MM.1S (cell line): ENCODE results near the gene NAA60.

Experiments
- DNase-seq: peaks from one replicate; pipeline ENCODE4 v3.0.0-alpha.2; 2015
- H2AFZ ChIP-seq: fragments of 300-600 bp; sonication (generic); 2 replicates; pipeline ENCODE4 v1.6.0; 2016; ENCODE audit warnings: antibody characterized with exemption, low read length
- H3F3A ChIP-seq: fragments of 300-600 bp; sonication (generic); 2 replicates; pipeline ENCODE4 v1.6.1; 2016; ENCODE audit warnings: mild to moderate bottlenecking, antibody characterized with exemption, low read length, moderate library complexity, mixed read lengths; ENCODE audit not compliant: insufficient read depth
- H3K27ac ChIP-seq: fragments of 300-600 bp; sonication (generic); 2 replicates; pipeline ENCODE4 v1.5.1; 2016; ENCODE audit warnings: mild to moderate bottlenecking, low read length
- H3K27me3 ChIP-seq: fragments of 300-600 bp; sonication (generic); replicated peaks from 2 replicates; pipeline ENCODE4 v1.6.0; 2016; ENCODE audit warnings: low read length; ENCODE audit not compliant: insufficient read depth
- H3K36me3 ChIP-seq: fragments of 300-600 bp; sonication (generic); replicated peaks from 2 replicates; pipeline ENCODE4 v1.6.1; 2016; ENCODE audit warnings: mild to moderate bottlenecking, low read length, mixed read lengths; ENCODE audit not compliant: insufficient read depth
- H3K4me1 ChIP-seq: fragments of 300-600 bp; sonication (generic); 2 replicates; pipeline ENCODE4 v1.6.1; 2016; ENCODE audit warnings: low read length, mixed read lengths
- H3K4me2 ChIP-seq: fragments of 300-600 bp; sonication (generic); 2 replicates; pipeline ENCODE4 v1.6.0; 2016; ENCODE audit warnings: low read depth, low read length
- H3K4me3 ChIP-seq: fragments of 300-600 bp; sonication (generic); 2 replicates; pipeline ENCODE4 v1.5.1; 2016; ENCODE audit warnings: low read length, mixed read lengths
- H3K79me2 ChIP-seq: fragments of 300-600 bp; sonication (generic); 2 replicates; pipeline ENCODE4 v1.6.1; 2016; ENCODE audit warnings: mixed run types, low read length, mixed read lengths
- H3K9ac ChIP-seq: fragments of 300-600 bp; sonication (generic); 2 replicates; pipeline ENCODE4 v1.6.1; 2016; ENCODE audit warnings: low read length, mixed read lengths
- H3K9me2 ChIP-seq: fragments of 300-600 bp; sonication (generic); replicated peaks from 2 replicates; pipeline ENCODE4 v1.6.1; 2016; ENCODE audit warnings: mild to moderate bottlenecking, low read length, mixed read lengths; ENCODE audit not compliant: insufficient read depth
- H3K9me3 ChIP-seq: fragments of 300-600 bp; sonication (generic); replicated peaks from 2 replicates; pipeline ENCODE4 v1.6.1; 2016; ENCODE audit warnings: mild to moderate bottlenecking, low read length, mixed read lengths; ENCODE audit not compliant: insufficient read depth
- H4K20me1 ChIP-seq: fragments of 300-600 bp; sonication (generic); 2 replicates; pipeline ENCODE4 v1.6.1; 2016; ENCODE audit warnings: mild to moderate bottlenecking, low read length, moderate library complexity, mixed read lengths; ENCODE audit not compliant: insufficient read depth
- EZH2 ChIP-seq: fragments of 300-600 bp; sonication (generic); optimal IDR thresholded peaks from 2 replicates; pipeline ENCODE3; 2017; ENCODE audit warnings: low read depth, mild to moderate bottlenecking, antibody characterized with exemption, low read length, mixed read lengths
- EZH2phosphoT487 ChIP-seq: fragments of 300-600 bp; sonication (generic); IDR thresholded peaks from 2 replicates; pipeline ENCODE4 v1.6.1; 2018; ENCODE audit warnings: antibody characterized with exemption, low read length
- TF ChIP-seq, protein P1 (sequence below): fragments of 300-600 bp; sonication (generic); IDR thresholded peaks from 2 replicates; pipeline ENCODE4 v1.5.1; 2016; ENCODE audit warnings: antibody characterized with exemption, low read length, mixed read lengths

The NAA60 gene

DNA sequence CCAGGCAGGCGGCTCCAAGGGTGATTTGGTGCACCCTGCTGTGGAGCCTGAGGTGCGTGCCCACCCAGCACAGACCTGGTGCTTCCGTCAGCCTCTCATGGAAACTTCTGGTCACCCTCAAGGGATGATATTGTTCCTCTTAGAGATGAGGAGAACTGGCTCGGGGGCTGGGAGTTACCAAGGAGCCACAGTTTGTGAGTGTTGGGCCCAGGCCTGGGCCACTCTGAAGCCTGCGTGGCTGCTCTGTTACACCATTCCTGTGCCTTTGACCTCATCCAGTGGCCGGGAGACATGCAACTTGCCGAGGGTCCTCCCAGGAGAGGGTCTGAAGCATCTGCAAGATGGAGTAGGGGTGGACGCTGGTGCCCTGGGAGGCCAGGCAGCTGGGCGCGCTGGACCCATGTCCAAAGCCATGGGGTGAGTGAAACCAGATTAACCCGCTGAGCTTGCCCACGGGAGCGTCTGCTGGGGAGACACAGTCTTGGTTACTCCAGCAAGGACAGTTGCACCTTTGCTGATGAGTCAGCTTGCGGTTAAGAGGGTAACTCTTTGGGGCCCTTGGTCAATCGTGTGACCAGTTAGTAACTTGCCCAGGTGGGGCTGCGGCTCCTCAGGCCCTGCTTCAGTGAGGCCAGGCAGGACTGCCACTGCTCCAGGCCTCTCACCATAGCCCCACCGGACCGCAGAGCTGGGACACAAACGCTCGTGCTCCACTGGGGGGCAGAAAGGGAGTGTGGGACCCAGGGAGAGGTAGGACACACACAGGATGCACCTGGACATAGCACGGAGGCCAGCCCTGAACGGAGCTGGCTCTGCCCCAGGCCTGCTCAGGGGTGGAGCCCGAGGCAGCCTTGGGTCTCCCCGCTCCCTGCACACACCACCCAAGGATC, 44.3 kb downstream of the NAA60 start:
- Histone ChIP-seq H3K4me2 (no peak overlapping the region), H4K20me1 (no peaks in the 10 kb centered on the region), H3K27me3 (no peaks in the 10 kb centered on the region), H3K36me3 (0 out of 2 replicates have a peak, but pooled peaks cover 3% of the 10 kb centered on the region), H3K27ac (no peak overlapping the region), H3K9ac (no peak overlapping the region), H3F3A (no peaks in the 10 kb centered on the region), H3K4me3 (no peak overlapping the region), H3K4me1 (no peaks in the 10 kb centered on the region), H3K9me3 (no peaks in the 10 kb centered on the region), H3K9me2 (no peaks in the 10 kb centered on the region), H3K79me2 (no peaks in the 10 kb centered on the region), H2AFZ (no peak overlapping the region)
- TF ChIP-seq, protein P1, sequence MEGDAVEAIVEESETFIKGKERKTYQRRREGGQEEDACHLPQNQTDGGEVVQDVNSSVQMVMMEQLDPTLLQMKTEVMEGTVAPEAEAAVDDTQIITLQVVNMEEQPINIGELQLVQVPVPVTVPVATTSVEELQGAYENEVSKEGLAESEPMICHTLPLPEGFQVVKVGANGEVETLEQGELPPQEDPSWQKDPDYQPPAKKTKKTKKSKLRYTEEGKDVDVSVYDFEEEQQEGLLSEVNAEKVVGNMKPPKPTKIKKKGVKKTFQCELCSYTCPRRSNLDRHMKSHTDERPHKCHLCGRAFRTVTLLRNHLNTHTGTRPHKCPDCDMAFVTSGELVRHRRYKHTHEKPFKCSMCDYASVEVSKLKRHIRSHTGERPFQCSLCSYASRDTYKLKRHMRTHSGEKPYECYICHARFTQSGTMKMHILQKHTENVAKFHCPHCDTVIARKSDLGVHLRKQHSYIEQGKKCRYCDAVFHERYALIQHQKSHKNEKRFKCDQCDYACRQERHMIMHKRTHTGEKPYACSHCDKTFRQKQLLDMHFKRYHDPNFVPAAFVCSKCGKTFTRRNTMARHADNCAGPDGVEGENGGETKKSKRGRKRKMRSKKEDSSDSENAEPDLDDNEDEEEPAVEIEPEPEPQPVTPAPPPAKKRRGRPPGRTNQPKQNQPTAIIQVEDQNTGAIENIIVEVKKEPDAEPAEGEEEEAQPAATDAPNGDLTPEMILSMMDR: no peak
- no peak for DNase-seq

DNA sequence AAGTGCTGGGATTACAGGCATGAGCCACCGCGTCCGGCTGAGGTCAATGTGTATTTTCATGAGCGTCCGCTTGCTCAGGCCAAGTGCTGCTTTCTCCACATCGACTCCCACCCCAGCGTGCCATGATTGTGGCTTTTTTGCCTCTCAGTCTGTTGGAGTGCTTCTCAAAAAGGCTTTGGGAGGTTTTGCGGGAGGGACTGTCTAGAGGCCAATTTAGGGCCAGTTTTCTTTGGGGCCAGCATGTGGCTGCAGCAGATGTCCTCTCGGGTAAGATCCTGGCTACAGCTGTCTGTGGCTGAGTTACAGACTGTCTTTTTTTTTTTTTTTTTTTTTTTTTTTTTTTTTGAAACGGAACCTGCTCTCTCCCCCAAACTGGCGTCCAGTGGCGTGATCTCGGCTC, 45.3 kb downstream of the NAA60 start:
- no peaks in the 10 kb centered on the region for H3K9me3 ChIP-seq
- H3K36me3 ChIP-seq: 0 out of 2 replicates have a peak, but pooled peaks cover 3% of the 10 kb centered on the region
- no peak overlapping the region for H3K9ac ChIP-seq
- no peaks in the 10 kb centered on the region for H3K79me2 ChIP-seq
- no peak for DNase-seq
- no peaks in the 10 kb centered on the region for H4K20me1 ChIP-seq
- H3K4me2 ChIP-seq: no peak overlapping the region
- H3K27ac ChIP-seq: no peak overlapping the region
- no peaks in the 10 kb centered on the region for H3K27me3 ChIP-seq
- TF ChIP-seq, protein P1: no peak
- TF ChIP-seq EZH2 (no peak), EZH2phosphoT487 (no peak)
- no peaks in the 10 kb centered on the region for H3K9me2 ChIP-seq
- H3K4me1 ChIP-seq: no peaks in the 10 kb centered on the region
- no peaks in the 10 kb centered on the region for H3F3A ChIP-seq
- H3K4me3 ChIP-seq: no peak overlapping the region
- H2AFZ ChIP-seq: no peak overlapping the region

DNA sequence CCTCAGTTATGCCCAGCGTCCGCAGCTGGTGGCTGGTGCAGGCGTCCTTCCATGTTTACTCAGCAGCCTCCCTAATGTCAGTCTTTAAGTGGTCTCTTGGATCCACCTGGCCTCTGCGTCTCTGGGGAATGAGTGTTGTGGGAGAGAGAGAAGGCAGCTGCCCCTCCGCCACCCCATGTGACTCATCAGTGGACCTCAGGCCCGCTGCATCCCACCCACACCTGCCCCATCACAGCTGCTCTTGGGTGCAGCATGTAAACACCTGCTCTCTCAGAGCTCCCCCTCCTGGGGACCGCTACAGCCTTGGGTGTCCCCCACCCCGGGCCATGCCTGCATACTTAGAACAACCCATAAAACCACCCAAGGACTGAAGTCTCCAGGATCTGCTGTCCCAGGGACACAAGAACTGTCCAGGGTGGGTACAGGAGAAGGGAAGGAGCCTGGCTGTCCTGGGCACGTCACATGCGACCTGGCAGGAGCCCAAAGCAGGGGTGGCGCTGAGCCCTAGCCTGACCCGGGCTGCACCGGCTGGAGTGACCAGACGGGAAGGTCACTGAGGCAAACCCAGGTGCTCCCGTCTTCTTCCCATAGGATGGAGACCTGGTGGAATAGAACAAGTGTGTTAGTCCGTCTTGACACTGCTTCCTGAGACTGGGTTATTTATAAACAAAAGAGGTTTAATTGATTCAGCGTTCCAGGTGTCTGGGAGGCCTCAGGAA, 47.6 kb downstream of the NAA60 start:
- Histone ChIP-seq H3K27me3 (no peaks in the 10 kb centered on the region), H3K79me2 (no peaks in the 10 kb centered on the region), H3K9me3 (no peaks in the 10 kb centered on the region), H4K20me1 (no peaks in the 10 kb centered on the region), H3K9ac (no peak overlapping the region), H3K4me2 (no peak overlapping the region), H2AFZ (no peak overlapping the region), H3K36me3 (no peaks in the 10 kb centered on the region), H3K27ac (no peak overlapping the region), H3K4me3 (no peak overlapping the region), H3K9me2 (no peaks in the 10 kb centered on the region), H3K4me1 (no peaks in the 10 kb centered on the region), H3F3A (no peaks in the 10 kb centered on the region)
- DNase-seq: no peak
- TF ChIP-seq, protein P1: 0 out of 2 replicates have a peak, but pooled peaks have one; percentile 3
- TF ChIP-seq EZH2 (no peak), EZH2phosphoT487 (no peak)
